HEK293 (cell line): ENCODE measurements around the gene ANKRD44.

Experiments used
- TRIM28 ChIP-seq: IDR thresholded peaks from 2 replicates; pipeline ENCODE4 v1.6.1; 2011; ENCODE audit warnings: low read length, control low read depth, borderline replicate concordance
- ZBTB10 ChIP-seq: fragments of 450-650 bp; formaldehyde crosslinking; IDR thresholded peaks from 2 replicates; pipeline ENCODE4 v1.5.1; 2016; ENCODE audit warnings: missing biosample characterization, missing genetic modification characterization
- ZBTB26 ChIP-seq: fragments of 450-650 bp; formaldehyde crosslinking; optimal IDR thresholded peaks from 2 replicates; pipeline ENCODE3; 2016; ENCODE audit warnings: missing biosample characterization, mild to moderate bottlenecking, missing genetic modification characterization
- ZIC2 ChIP-seq: fragments of 450-650 bp; formaldehyde crosslinking; IDR thresholded peaks from 2 replicates; pipeline ENCODE4 v1.5.1; 2016; ENCODE audit warnings: missing biosample characterization, missing genetic modification characterization
- ZNF10 ChIP-seq: fragments of 450-650 bp; formaldehyde crosslinking; IDR thresholded peaks from 2 replicates; pipeline ENCODE4 v1.5.1; 2017; ENCODE audit warnings: missing biosample characterization, missing genetic modification characterization
- ZNF274 ChIP-seq, 2 experiments: fragments of 200-500 bp in 1 of 2; fragments of 450-650 bp in 1 of 2; sonication (Bioruptor generic) in 1 of 2; formaldehyde crosslinking in 1 of 2; IDR thresholded peaks; 2 replicates each; pipeline versions ENCODE4 v1.5.1 to v1.6.1; 2014 to 2016; ENCODE audit warnings: borderline replicate concordance in 1 of 2, inconsistent platforms in 1 of 2, low read length in 1 of 2, missing biosample characterization in 1 of 2, missing genetic modification characterization in 1 of 2
- ZNF548 ChIP-seq: fragments of 450-650 bp; formaldehyde crosslinking; IDR thresholded peaks from 2 replicates; pipeline ENCODE4 v1.5.1; 2016; ENCODE audit warnings: missing biosample characterization, missing genetic modification characterization
- ZNF610 ChIP-seq: fragments of 450-650 bp; formaldehyde crosslinking; IDR thresholded peaks from 2 replicates; pipeline ENCODE4 v1.5.1; 2016; ENCODE audit warnings: missing biosample characterization, missing genetic modification characterization, borderline replicate concordance
- ZNF776 ChIP-seq: fragments of 450-650 bp; formaldehyde crosslinking; IDR thresholded peaks from 2 replicates; pipeline ENCODE4 v1.5.0; 2017; ENCODE audit warnings: missing biosample characterization, missing genetic modification characterization, borderline replicate concordance
- TF ChIP-seq, protein P1 (sequence below): fragments of 450-650 bp; formaldehyde crosslinking; IDR thresholded peaks from 2 replicates; pipeline ENCODE4 v1.5.1; 2016; ENCODE audit warnings: missing biosample characterization, missing genetic modification characterization
- TF ChIP-seq, protein P2 (sequence below): fragments of 450-650 bp; formaldehyde crosslinking; IDR thresholded peaks from 2 replicates; pipeline ENCODE4 v1.5.1; 2016; ENCODE audit warnings: missing biosample characterization, missing genetic modification characterization, borderline replicate concordance
- TF ChIP-seq, protein P3 (sequence below): fragments of 450-650 bp; formaldehyde crosslinking; IDR thresholded peaks from 2 replicates; pipeline ENCODE4 v1.5.1; 2016; ENCODE audit warnings: missing biosample characterization, missing genetic modification characterization
- TF ChIP-seq, protein P4 (sequence below): fragments of 450-650 bp; formaldehyde crosslinking; IDR thresholded peaks from 2 replicates; pipeline ENCODE4 v1.5.1; 2016; ENCODE audit warnings: missing biosample characterization, missing genetic modification characterization, low read depth

DNA sequence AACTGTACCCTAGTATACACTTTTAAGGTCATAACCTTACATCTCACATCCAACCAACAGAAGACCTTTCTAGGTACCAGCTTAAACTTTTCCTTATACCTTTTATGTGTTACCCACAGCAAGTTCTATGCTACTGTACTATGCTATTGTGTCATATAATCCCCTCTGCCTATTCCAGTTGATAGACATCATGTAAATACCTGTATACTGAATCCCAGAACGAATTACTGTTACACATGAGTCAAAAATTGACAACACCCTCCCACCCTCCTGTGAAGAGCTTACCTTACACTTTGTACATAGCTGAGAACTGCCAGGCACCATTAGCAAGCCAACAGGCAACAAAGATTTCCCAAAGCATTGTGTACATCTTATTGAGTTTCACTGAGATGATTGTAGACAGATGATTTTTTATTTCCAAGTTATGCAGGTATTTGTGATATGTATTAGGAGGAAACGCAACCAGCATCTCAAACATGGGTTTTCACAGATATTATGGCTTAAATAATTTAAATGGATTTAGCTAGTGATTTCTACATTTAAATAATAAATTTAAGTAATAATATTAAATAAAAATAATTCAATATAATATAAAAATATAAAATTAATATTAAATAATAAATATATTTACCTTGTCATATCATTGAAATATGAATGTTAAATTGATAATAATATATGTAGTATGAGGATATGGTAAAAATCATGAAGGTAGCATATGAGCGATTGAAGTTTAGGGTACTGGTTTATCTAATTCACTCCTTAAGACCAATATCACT, 43.0 kb upstream of the ANKRD44 start:
- TF ChIP-seq ZNF610 (tag by site-specific recombination): no peak
- TF ChIP-seq, protein P1, sequence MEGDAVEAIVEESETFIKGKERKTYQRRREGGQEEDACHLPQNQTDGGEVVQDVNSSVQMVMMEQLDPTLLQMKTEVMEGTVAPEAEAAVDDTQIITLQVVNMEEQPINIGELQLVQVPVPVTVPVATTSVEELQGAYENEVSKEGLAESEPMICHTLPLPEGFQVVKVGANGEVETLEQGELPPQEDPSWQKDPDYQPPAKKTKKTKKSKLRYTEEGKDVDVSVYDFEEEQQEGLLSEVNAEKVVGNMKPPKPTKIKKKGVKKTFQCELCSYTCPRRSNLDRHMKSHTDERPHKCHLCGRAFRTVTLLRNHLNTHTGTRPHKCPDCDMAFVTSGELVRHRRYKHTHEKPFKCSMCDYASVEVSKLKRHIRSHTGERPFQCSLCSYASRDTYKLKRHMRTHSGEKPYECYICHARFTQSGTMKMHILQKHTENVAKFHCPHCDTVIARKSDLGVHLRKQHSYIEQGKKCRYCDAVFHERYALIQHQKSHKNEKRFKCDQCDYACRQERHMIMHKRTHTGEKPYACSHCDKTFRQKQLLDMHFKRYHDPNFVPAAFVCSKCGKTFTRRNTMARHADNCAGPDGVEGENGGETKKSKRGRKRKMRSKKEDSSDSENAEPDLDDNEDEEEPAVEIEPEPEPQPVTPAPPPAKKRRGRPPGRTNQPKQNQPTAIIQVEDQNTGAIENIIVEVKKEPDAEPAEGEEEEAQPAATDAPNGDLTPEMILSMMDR (tag by site-specific recombination): no peak
- TF ChIP-seq, protein P2, sequence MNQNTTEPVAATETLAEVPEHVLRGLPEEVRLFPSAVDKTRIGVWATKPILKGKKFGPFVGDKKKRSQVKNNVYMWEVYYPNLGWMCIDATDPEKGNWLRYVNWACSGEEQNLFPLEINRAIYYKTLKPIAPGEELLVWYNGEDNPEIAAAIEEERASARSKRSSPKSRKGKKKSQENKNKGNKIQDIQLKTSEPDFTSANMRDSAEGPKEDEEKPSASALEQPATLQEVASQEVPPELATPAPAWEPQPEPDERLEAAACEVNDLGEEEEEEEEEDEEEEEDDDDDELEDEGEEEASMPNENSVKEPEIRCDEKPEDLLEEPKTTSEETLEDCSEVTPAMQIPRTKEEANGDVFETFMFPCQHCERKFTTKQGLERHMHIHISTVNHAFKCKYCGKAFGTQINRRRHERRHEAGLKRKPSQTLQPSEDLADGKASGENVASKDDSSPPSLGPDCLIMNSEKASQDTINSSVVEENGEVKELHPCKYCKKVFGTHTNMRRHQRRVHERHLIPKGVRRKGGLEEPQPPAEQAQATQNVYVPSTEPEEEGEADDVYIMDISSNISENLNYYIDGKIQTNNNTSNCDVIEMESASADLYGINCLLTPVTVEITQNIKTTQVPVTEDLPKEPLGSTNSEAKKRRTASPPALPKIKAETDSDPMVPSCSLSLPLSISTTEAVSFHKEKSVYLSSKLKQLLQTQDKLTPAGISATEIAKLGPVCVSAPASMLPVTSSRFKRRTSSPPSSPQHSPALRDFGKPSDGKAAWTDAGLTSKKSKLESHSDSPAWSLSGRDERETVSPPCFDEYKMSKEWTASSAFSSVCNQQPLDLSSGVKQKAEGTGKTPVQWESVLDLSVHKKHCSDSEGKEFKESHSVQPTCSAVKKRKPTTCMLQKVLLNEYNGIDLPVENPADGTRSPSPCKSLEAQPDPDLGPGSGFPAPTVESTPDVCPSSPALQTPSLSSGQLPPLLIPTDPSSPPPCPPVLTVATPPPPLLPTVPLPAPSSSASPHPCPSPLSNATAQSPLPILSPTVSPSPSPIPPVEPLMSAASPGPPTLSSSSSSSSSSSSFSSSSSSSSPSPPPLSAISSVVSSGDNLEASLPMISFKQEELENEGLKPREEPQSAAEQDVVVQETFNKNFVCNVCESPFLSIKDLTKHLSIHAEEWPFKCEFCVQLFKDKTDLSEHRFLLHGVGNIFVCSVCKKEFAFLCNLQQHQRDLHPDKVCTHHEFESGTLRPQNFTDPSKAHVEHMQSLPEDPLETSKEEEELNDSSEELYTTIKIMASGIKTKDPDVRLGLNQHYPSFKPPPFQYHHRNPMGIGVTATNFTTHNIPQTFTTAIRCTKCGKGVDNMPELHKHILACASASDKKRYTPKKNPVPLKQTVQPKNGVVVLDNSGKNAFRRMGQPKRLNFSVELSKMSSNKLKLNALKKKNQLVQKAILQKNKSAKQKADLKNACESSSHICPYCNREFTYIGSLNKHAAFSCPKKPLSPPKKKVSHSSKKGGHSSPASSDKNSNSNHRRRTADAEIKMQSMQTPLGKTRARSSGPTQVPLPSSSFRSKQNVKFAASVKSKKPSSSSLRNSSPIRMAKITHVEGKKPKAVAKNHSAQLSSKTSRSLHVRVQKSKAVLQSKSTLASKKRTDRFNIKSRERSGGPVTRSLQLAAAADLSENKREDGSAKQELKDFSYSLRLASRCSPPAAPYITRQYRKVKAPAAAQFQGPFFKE: no peak
- TF ChIP-seq ZNF548 (tag by site-specific recombination): no peak
- no peak for TF ChIP-seq ZNF776
- TF ChIP-seq ZNF10: no peak
- no peak for TF ChIP-seq ZBTB26 (tag by site-specific recombination)
- no peak for TF ChIP-seq TRIM28
- no peak for TF ChIP-seq ZBTB10
- TF ChIP-seq, protein P3, sequence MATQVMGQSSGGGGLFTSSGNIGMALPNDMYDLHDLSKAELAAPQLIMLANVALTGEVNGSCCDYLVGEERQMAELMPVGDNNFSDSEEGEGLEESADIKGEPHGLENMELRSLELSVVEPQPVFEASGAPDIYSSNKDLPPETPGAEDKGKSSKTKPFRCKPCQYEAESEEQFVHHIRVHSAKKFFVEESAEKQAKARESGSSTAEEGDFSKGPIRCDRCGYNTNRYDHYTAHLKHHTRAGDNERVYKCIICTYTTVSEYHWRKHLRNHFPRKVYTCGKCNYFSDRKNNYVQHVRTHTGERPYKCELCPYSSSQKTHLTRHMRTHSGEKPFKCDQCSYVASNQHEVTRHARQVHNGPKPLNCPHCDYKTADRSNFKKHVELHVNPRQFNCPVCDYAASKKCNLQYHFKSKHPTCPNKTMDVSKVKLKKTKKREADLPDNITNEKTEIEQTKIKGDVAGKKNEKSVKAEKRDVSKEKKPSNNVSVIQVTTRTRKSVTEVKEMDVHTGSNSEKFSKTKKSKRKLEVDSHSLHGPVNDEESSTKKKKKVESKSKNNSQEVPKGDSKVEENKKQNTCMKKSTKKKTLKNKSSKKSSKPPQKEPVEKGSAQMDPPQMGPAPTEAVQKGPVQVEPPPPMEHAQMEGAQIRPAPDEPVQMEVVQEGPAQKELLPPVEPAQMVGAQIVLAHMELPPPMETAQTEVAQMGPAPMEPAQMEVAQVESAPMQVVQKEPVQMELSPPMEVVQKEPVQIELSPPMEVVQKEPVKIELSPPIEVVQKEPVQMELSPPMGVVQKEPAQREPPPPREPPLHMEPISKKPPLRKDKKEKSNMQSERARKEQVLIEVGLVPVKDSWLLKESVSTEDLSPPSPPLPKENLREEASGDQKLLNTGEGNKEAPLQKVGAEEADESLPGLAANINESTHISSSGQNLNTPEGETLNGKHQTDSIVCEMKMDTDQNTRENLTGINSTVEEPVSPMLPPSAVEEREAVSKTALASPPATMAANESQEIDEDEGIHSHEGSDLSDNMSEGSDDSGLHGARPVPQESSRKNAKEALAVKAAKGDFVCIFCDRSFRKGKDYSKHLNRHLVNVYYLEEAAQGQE (tag by site-specific recombination): no peak
- no peak for TF ChIP-seq ZNF274 (IDR thresholded peaks at IDR 0.05; ENCODE audit: low read length)
- TF ChIP-seq ZNF274 (tag by site-specific recombination; IDR thresholded peaks at IDR 0.05; ENCODE audit: borderline replicate concordance): no peak
- TF ChIP-seq ZIC2 (tag by site-specific recombination): no peak
- TF ChIP-seq, protein P4, sequence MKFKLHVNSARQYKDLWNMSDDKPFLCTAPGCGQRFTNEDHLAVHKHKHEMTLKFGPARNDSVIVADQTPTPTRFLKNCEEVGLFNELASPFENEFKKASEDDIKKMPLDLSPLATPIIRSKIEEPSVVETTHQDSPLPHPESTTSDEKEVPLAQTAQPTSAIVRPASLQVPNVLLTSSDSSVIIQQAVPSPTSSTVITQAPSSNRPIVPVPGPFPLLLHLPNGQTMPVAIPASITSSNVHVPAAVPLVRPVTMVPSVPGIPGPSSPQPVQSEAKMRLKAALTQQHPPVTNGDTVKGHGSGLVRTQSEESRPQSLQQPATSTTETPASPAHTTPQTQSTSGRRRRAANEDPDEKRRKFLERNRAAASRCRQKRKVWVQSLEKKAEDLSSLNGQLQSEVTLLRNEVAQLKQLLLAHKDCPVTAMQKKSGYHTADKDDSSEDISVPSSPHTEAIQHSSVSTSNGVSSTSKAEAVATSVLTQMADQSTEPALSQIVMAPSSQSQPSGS (tag by site-specific recombination): no peak
